Neuronal stem cell (in vitro differentiated cells): ENCODE data around the gene ECEL1.

Source experiments
- DNase-seq: peaks from one replicate; pipeline ENCODE4 v3.0.0-alpha.2; 2013; ENCODE audit warnings: low spot score
- H2AFZ ChIP-seq: one replicate; pipeline ENCODE4 v1.6.1; 2013; ENCODE audit warnings: mild to moderate bottlenecking, low read length, inconsistent platforms
- H2AK5ac ChIP-seq: 2 replicates; pipeline ENCODE4 v1.6.1; 2013; ENCODE audit warnings: low read depth, mild to moderate bottlenecking, inconsistent platforms, low read length, moderate library complexity, mixed read lengths
- H2BK120ac ChIP-seq: 2 replicates; pipeline ENCODE4 v1.6.1; 2013; ENCODE audit warnings: low read depth, mild to moderate bottlenecking, inconsistent platforms, low read length, moderate library complexity, mixed read lengths
- H2BK12ac ChIP-seq: one replicate; pipeline ENCODE4 v1.6.1; 2013; ENCODE audit warnings: low read length, inconsistent platforms
- H2BK15ac ChIP-seq: 2 replicates; pipeline ENCODE4 v1.6.1; 2013; ENCODE audit warnings: mild to moderate bottlenecking, low read length, inconsistent platforms, mixed read lengths
- H2BK5ac ChIP-seq: one replicate; pipeline ENCODE4 v1.6.1; 2013; ENCODE audit warnings: inconsistent platforms, mild to moderate bottlenecking, low read length, moderate library complexity
- H3K14ac ChIP-seq: one replicate; pipeline ENCODE4 v1.6.1; 2013; ENCODE audit warnings: low read length, inconsistent platforms
- H3K18ac ChIP-seq: 2 replicates; pipeline ENCODE4 v1.6.1; 2013; ENCODE audit warnings: low read length, inconsistent platforms
- H3K23ac ChIP-seq: 2 replicates; pipeline ENCODE4 v1.6.1; 2013; ENCODE audit warnings: low read depth, mild to moderate bottlenecking, mixed read lengths, low read length, inconsistent platforms; ENCODE audit not compliant: poor library complexity
- H3K27ac ChIP-seq: replicated peaks from 3 replicates; pipeline ENCODE4 v1.5.1; 2013; ENCODE audit warnings: low read length, inconsistent platforms
- H3K27me3 ChIP-seq, 3 experiments: 2 replicates each; pipeline ENCODE4 v1.6.1; 2013; ENCODE audit warnings: low read length in 3 of 3, mild to moderate bottlenecking in 2 of 3, inconsistent platforms in 1 of 3, low read depth in 1 of 3, mixed read lengths in 1 of 3, moderate library complexity in 1 of 3; ENCODE audit not compliant: control insufficient read depth in 3 of 3, insufficient read depth in 3 of 3
- H3K36me3 ChIP-seq, 2 donors: replicated peaks in 1 of 2; 2 replicates each; pipeline ENCODE4 v1.6.1; 2013; ENCODE audit warnings: low read length in 2 of 2; ENCODE audit not compliant: control insufficient read depth in 2 of 2, insufficient read depth in 2 of 2
- H3K4ac ChIP-seq: 2 replicates; pipeline ENCODE4 v1.6.1; 2013; ENCODE audit warnings: inconsistent platforms, mild to moderate bottlenecking, low read length, moderate library complexity
- H3K4me1 ChIP-seq, 2 donors: 1 replicate in 1 of 2; 2 replicates in 1 of 2; pipeline ENCODE4 v1.6.1; 2013; ENCODE audit warnings: low read length in 2 of 2, low read depth in 1 of 2; ENCODE audit not compliant: control insufficient read depth in 2 of 2, insufficient read depth in 1 of 2
- H3K4me2 ChIP-seq: one replicate; pipeline ENCODE4 v1.6.1; 2013; ENCODE audit warnings: mild to moderate bottlenecking, low read length, inconsistent platforms; ENCODE audit not compliant: insufficient read depth, poor library complexity, severe bottlenecking
- H3K4me3 ChIP-seq, 2 donors: 2 replicates each; pipeline ENCODE4 v1.5.1; 2013; ENCODE audit warnings: low read length in 2 of 2, mild to moderate bottlenecking in 2 of 2, inconsistent platforms in 1 of 2, moderate library complexity in 1 of 2
- H3K79me1 ChIP-seq: one replicate; pipeline ENCODE4 v1.6.1; 2013; ENCODE audit warnings: low read depth, mild to moderate bottlenecking, inconsistent platforms, low read length, moderate library complexity
- H3K9ac ChIP-seq: one replicate; pipeline ENCODE4 v1.6.1; 2013; ENCODE audit warnings: mild to moderate bottlenecking, low read depth, low read length, inconsistent platforms; ENCODE audit not compliant: poor library complexity
- H3K9me3 ChIP-seq, 2 donors: replicated peaks in 1 of 2; 2 replicates each; pipeline versions ENCODE3 to v1.6.1; 2013; ENCODE audit warnings: low read length in 2 of 2, mild to moderate bottlenecking in 2 of 2, inconsistent platforms in 1 of 2, low read depth in 1 of 2, mixed read lengths in 1 of 2, moderate library complexity in 1 of 2; ENCODE audit not compliant: control insufficient read depth in 2 of 2, insufficient read depth in 1 of 2
- H4K8ac ChIP-seq: one replicate; pipeline ENCODE4 v1.6.1; 2013; ENCODE audit warnings: low read depth, mild to moderate bottlenecking, inconsistent platforms, low read length, moderate library complexity
- H4K91ac ChIP-seq: one replicate; pipeline ENCODE4 v1.6.1; 2013; ENCODE audit warnings: low read length, low read depth, mild to moderate bottlenecking, inconsistent platforms; ENCODE audit not compliant: poor library complexity
- WGBS, 2 donors: extraction: QIAGEN DNeasy Blood & Tissue Kit; methylation state at CpG; one replicate each; pipeline ENCODE4 v1.1.7; 2013; ENCODE audit warnings: missing lambda C conversion rate in 2 of 2, mixed read lengths in 1 of 2; ENCODE audit not compliant: insufficient read length in 2 of 2, insufficient replicate concordance in 1 of 2; ENCODE audit errors: extremely low coverage in 2 of 2; 5-methylcytosine and 5-hydroxymethylcytosine counted together

ECEL1 gene

GRCh38 chr2:232502511-232502910 is 14.9 kb upstream of the ECEL1 start:
- Histone ChIP-seq H3K4ac (no peak overlapping the region), H3K14ac (peak overlapping the region; percentile 100), H3K27ac (no peak overlapping the region), H3K79me1 (no peaks in the 10 kb centered on the region), H3K18ac (peak overlapping the region; percentile 90), H2BK15ac (no peak overlapping the region), H4K8ac (peak overlapping the region; percentile 93), H2BK120ac (no peak overlapping the region), H3K36me3 (no peaks in the 10 kb centered on the region), H2AK5ac (peak overlapping the region; percentile 91), H3K4me1 (peaks cover 21 to 27% of the 10 kb centered on the region in 2 donors), H3K9ac (peak overlapping the region; percentile 66), H3K23ac (peak overlapping the region; percentile 75), H2BK5ac (no peak overlapping the region), H4K91ac (no peak overlapping the region), H3K4me3 (peak overlapping the region; percentile 37 to 71), H3K9me3 (peaks cover 0 to 3% of the 10 kb centered on the region in 2 donors), H3K27me3 (peaks cover 11 to 88% (median 28%) of the 10 kb centered on the region in 3 experiments), H2BK12ac (no peak overlapping the region), H3K4me2 (peak overlapping the region; percentile 90), H2AFZ (peak overlapping the region; percentile 71)
- no peak for DNase-seq
- WGBS, 2 donors: no CpG with 5 or more reads among the region's 21 CpGs

- Histone ChIP-seq H2BK5ac (no peak overlapping the region), H3K4me1 (peaks cover 26 to 31% of the 10 kb centered on the region in 2 donors), H3K27ac (no peak overlapping the region), H4K91ac (no peak overlapping the region), H3K4me2 (peak overlapping the region; percentile 90), H3K18ac (peak overlapping the region; percentile 38), H2BK12ac (no peak overlapping the region), H3K23ac (no peak overlapping the region), H3K27me3 (peaks cover 11 to 84% (median 28%) of the 10 kb centered on the region in 3 experiments), H2AFZ (no peak overlapping the region), H3K4ac (no peak overlapping the region), H3K79me1 (no peaks in the 10 kb centered on the region), H3K36me3 (no peaks in the 10 kb centered on the region), H4K8ac (no peak overlapping the region), H3K9me3 (peaks cover 0 to 3% of the 10 kb centered on the region in 2 donors), H2BK120ac (no peak overlapping the region), H3K9ac (no peak overlapping the region), H3K14ac (no peak overlapping the region), H2AK5ac (peak overlapping the region; percentile 20), H2BK15ac (no peak overlapping the region), H3K4me3 (no peak overlapping the region)
- no peak for DNase-seq
- no CpG with 5 or more reads among the region's 10 CpGs for WGBS, 2 donors
These were observed 14.3 kb upstream of the ECEL1 start for GRCh38 chr2:232501794-232502390.

- DNase-seq: no peak
- H3K9me3 ChIP-seq: peaks cover 0 to 3% of the 10 kb centered on the region in 2 donors
- no peak overlapping the region for H2BK5ac ChIP-seq
- no peak overlapping the region for H3K27ac ChIP-seq
- no peak overlapping the region for H2AFZ ChIP-seq
- H3K18ac ChIP-seq: no peak overlapping the region
- no peak overlapping the region for H2BK15ac ChIP-seq
- peaks cover 22 to 27% of the 10 kb centered on the region in 2 donors for H3K4me1 ChIP-seq
- H3K79me1 ChIP-seq: no peaks in the 10 kb centered on the region
- no peak overlapping the region for H3K4ac ChIP-seq
- H2AK5ac ChIP-seq: peak overlapping the region; percentile 76
- no peak overlapping the region for H3K14ac ChIP-seq
- no peak overlapping the region for H3K4me3 ChIP-seq
- no peak overlapping the region for H3K23ac ChIP-seq
- H4K8ac ChIP-seq: no peak overlapping the region
- H2BK12ac ChIP-seq: no peak overlapping the region
- H3K9ac ChIP-seq: no peak overlapping the region
- no peak overlapping the region for H2BK120ac ChIP-seq
- H3K4me2 ChIP-seq: no peak overlapping the region
- no CpG with 5 or more reads among the region's 9 CpGs for WGBS, 2 donors
- no peak overlapping the region for H4K91ac ChIP-seq
- no peaks in the 10 kb centered on the region for H3K36me3 ChIP-seq
- peaks cover 11 to 81% (median 28%) of the 10 kb centered on the region in 3 experiments for H3K27me3 ChIP-seq
These were observed 13.7 kb upstream of the ECEL1 start for GRCh38 chr2:232501331-232501771.

- no peaks in the 10 kb centered on the region for H3K9me3 ChIP-seq
- no peak overlapping the region for H2BK120ac ChIP-seq
- H3K27ac ChIP-seq: no peak overlapping the region
- H4K8ac ChIP-seq: no peak overlapping the region
- no peak for DNase-seq
- H3K79me1 ChIP-seq: no peaks in the 10 kb centered on the region
- 100% methylated on average over 3 of the region's 3 CpGs; no CpG with 5 or more reads in 1 of the 2 donors for WGBS, 2 donors
- H3K36me3 ChIP-seq: no peaks in the 10 kb centered on the region
- no peak overlapping the region for H3K9ac ChIP-seq
- no peak overlapping the region for H2AFZ ChIP-seq
- no peak overlapping the region for H3K23ac ChIP-seq
- peaks cover 15 to 28% of the 10 kb centered on the region in 2 donors for H3K4me1 ChIP-seq
- H3K4me2 ChIP-seq: no peak overlapping the region
- H3K4ac ChIP-seq: no peak overlapping the region
- no peak overlapping the region for H3K18ac ChIP-seq
- H3K27me3 ChIP-seq: peaks cover 0 to 76% (median 10%) of the 10 kb centered on the region in 3 experiments
- H4K91ac ChIP-seq: no peak overlapping the region
- no peak overlapping the region for H2BK12ac ChIP-seq
- no peak overlapping the region for H3K4me3 ChIP-seq
- H2BK15ac ChIP-seq: peak overlapping the region; percentile 59
- peak overlapping the region; percentile 16 for H2AK5ac ChIP-seq
- H3K14ac ChIP-seq: no peak overlapping the region
- H2BK5ac ChIP-seq: no peak overlapping the region
These were observed 10.8 kb upstream of the ECEL1 start for GRCh38 chr2:232498452-232498851.
